GM10847 (cell line): Measurements from ENCODE around the gene ROBO1.

Experiments used
- POLR2A ChIP-seq: IDR thresholded peaks from 2 replicates; pipeline ENCODE4 v1.6.1; 2011; ENCODE audit not compliant: insufficient read length; ENCODE audit errors: extremely low read depth

The ROBO1 gene

GRCh38 chr3:78888635-78889034 is 879.2 kb downstream of the ROBO1 start:
- TF ChIP-seq POLR2A, result no peak

GRCh38 chr3:78887547-78888011 is 880.2 kb downstream of the ROBO1 start:
- no peak for TF ChIP-seq POLR2A

- TF ChIP-seq POLR2A, result no peak
These were observed 880.8 kb downstream of the ROBO1 start for GRCh38 chr3:78887029-78887428.

DNA sequence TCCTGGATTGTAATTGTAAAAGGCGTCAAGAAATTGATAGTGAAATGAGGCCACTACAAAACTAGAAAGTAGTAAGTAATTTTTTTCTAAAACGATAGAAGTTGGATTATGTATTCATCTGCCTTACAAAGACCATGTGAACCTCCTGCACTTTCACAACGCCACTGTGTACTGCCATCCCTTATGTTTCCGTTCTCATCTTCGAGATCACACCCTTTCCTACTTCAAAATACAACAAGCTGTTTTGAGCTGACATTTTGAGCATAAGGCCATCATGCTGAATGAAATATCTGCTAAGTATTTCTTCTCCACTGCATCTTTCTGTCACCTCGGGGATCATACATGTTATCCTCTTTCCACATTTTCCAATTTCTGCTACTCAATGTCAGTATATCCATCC is 885.5 kb downstream of the ROBO1 start:
- no peak for TF ChIP-seq POLR2A

- TF ChIP-seq POLR2A, result no peak
These were observed 886.3 kb downstream of the ROBO1 start for GRCh38 chr3:78881501-78881900.

- no peak for TF ChIP-seq POLR2A
These were observed 887.0 kb downstream of the ROBO1 start for GRCh38 chr3:78880603-78881461.

DNA sequence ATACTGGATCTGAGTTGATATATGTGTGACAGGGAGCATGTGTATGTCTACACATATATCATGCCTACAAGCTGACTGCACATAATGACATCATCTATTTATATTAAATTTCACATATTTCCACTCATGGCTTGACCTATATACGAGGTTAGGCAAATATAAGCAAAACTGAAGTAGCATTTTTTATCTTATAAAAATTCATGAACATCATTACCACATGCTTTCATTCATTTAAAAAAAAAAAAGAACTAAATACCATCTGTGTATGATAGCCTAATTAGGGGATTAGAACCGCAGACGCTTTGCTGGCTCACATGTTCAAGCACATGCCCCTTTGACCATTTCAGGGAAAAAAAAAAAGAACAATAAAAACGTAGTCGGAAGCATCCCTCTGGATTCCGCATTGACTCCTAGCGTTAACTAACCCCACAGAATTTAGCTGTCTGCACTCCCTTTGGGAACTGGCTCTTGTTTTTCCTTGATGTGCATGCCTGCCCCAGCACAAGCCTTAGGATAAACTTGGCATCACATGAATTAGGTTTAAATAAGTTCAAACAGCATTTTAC is 888.4 kb downstream of the ROBO1 start:
- no peak for TF ChIP-seq POLR2A

GRCh38 chr3:78878789-78879188 is 889.0 kb downstream of the ROBO1 start:
- no peak for TF ChIP-seq POLR2A

DNA sequence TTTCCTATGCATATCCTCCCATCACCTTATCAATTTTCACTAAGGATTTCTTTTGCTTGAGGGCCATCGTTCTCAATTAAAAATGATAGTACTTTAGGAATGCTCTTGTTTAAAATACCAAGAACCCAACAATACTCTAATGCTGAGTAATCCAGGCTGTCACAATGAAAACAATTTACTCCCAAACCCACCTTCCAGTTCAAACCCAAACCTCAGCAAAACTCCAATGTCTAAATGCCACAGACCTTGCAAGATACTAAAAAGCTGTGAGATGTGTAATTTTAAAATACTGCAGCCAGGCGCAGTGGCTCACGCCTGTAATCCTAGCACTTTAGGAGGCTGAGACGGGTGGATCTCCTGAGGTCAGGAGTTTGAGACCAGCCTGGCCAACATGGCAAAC is 889.8 kb downstream of the ROBO1 start:
- TF ChIP-seq POLR2A, result no peak

DNA sequence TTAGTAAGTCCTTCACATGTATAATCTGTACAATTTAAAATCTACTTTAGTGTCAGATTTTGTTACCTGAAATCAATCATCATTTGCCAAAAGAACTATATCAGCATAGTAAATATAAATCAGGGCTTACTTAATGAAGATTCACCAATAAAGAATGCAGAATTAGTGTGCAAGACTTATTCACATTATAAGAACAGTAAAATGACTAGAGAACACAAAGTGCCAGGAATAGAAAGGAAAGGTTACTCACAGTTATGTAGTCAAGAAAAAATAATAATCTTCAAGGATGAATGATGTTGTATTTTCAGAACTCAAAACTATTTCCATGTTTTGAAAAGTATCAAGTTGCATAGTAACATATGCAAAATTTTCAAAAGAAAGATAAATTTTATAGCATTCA is 891.9 kb downstream of the ROBO1 start:
- TF ChIP-seq POLR2A, result no peak

DNA sequence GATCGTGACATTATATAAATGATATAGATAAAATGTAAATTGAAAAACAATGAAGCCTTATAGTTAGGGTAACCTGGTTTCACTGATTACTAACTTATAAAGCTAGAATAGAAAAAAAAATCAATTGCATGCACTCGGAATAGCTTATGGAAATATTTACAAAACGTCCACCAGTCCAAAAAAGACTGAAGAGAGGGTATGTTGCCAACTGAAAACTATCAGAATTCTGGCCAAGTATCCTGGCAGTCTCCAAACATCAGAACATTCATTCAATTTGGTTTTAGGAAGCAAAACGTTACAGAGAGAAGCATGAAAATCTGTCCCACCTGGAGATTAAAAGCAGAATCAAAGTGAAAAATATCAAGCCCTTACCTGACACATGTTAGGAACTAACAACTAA is 892.4 kb downstream of the ROBO1 start:
- no peak for TF ChIP-seq POLR2A

GRCh38 chr3:78873641-78874040 is 894.2 kb downstream of the ROBO1 start:
- no peak for TF ChIP-seq POLR2A

- no peak for TF ChIP-seq POLR2A
These were observed 895.6 kb downstream of the ROBO1 start for GRCh38 chr3:78872195-78872594.

- TF ChIP-seq POLR2A, result no peak
These were observed 896.8 kb downstream of the ROBO1 start for GRCh38 chr3:78871048-78871447.

DNA sequence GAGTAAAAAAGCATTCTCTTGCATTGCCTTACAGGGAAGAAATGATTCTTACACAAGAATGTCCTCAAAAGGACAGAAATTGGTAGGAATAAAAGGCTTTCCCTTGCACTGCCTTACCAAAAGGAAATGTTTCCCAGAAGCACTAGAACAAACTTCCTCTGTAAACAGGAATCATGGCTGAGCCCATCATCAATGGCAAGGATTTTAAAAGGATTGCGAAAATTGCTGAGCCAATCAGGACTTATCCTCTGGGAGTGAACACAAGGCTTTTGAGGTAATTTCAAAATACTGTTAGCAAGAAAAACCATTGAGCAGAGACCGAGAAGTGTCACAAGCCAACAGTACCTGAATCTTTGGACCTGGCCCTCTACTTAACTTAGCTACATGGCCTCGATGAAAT is 897.3 kb downstream of the ROBO1 start:
- no peak for TF ChIP-seq POLR2A

GRCh38 chr3:78868570-78868969 is 899.2 kb downstream of the ROBO1 start:
- no peak for TF ChIP-seq POLR2A
